ENCODE data around the gene TMEM271.

Gene TMEM271

GRCh38 chr4:576245-576821 is at the start of gene TMEM271:
Gene TMEM271 (minus strand): TSS chr4:576295. CDS start chr4:576062, 233 bp downstream.
- DNase-seq = no peak

- no peak for DNase-seq
These were observed 49.6 kb upstream of the TMEM271 start for GRCh38 chr4:625631-626161.

GRCh38 chr4:624705-625590 is 48.9 kb upstream of the TMEM271 start, which contains the start of gene PDE6B:
Gene PDE6B (plus strand): TSS chr4:625573. CDS start chr4:625627, 54 bp downstream.
- no peak for DNase-seq

GRCh38 chr4:623914-624566 is 47.9 kb upstream of the TMEM271 start:
- DNase-seq = no peak

- no peak for DNase-seq
These were observed 47.2 kb upstream of the TMEM271 start for GRCh38 chr4:622996-623913.

GRCh38 chr4:622071-622995 is 46.2 kb upstream of the TMEM271 start:
- DNase-seq = no peak

GRCh38 chr4:621296-622070 is 45.4 kb upstream of the TMEM271 start:
- no peak for DNase-seq

- DNase-seq = no peak
These were observed 44.8 kb upstream of the TMEM271 start for GRCh38 chr4:620851-621261.

GRCh38 chr4:620201-620600 is 44.1 kb upstream of the TMEM271 start:
- DNase-seq = no peak

- DNase-seq = no peak
These were observed 41.8 kb upstream of the TMEM271 start for GRCh38 chr4:617644-618641.

GRCh38 chr4:616911-617643 is 41.0 kb upstream of the TMEM271 start:
- no peak for DNase-seq

- no peak for DNase-seq
These were observed 40.0 kb upstream of the TMEM271 start for GRCh38 chr4:616091-616490.

- no peak for DNase-seq
These were observed 37.0 kb upstream of the TMEM271 start for GRCh38 chr4:613126-613525.

GRCh38 chr4:612749-613125 is 36.6 kb upstream of the TMEM271 start:
- no peak for DNase-seq

GRCh38 chr4:612052-612748 is 36.1 kb upstream of the TMEM271 start:
- DNase-seq = no peak

- peak; percentile 61 for DNase-seq
These were observed 34.5 kb upstream of the TMEM271 start for GRCh38 chr4:610411-611261.
